Measurements from ENCODE around the gene UQCC3. TPM values are rescaled to one million over a fixed set of nuclear protein-coding genes. Genes with fewer than 3 reads are reported as not detected.

Gene UQCC3
- polyA plus RNA-seq, 1 of the 3 experiments (the other 2 are of a cell fraction) = 24.8 TPM

- no peak for TF ChIP-seq EZH2phosphoT487 (IDR thresholded peaks at IDR 0.05; ENCODE audit: borderline replicate concordance, low read depth)
Measured at GRCh38 chr11:62678433-62678769, 6.9 kb downstream of the UQCC3 start (continued).

GRCh38 chr11:62678770-62679696 is 7.6 kb downstream of the UQCC3 start, which contains the start of gene UBXN1:
UBXN1 (minus strand) TSS chr11:62679073; CDS start chr11:62678923, 150 bp downstream.
- ChIA-PET CTCF (interaction anchor here (1.6 to 3.7 kb wide), 4 partner anchors 9 to 91 kb away, joined by 3 to 31 read pairs (median 12); partner anchors contain the start of gene TAF6L), POLR2A (interaction anchor here (1.3 to 2.0 kb wide), 2 partner anchors 14 to 162 kb away, joined by 9 read pairs; partner anchors contain the start of genes C11orf98 and CSKMT)
- H3K9me3 ChIP-seq = no peaks in the 10 kb centered on the region
- peak; percentile 87; the same call in 1 of the 2 replicates for TF ChIP-seq ZBTB33 (IDR thresholded peaks at IDR 0.05; ENCODE audit: borderline replicate concordance, low read depth)
- peak; percentile 99 for TF ChIP-seq USF1 (IDR thresholded peaks at IDR 0.05; ENCODE audit: borderline replicate concordance, low read depth)
- no peak for TF ChIP-seq NRF1 (IDR thresholded peaks at IDR 0.05; ENCODE audit: low read depth, low read length)
- TF ChIP-seq GABPA (IDR thresholded peaks at IDR 0.05; ENCODE audit: low read depth) = peak; percentile 95
- no peak for TF ChIP-seq CTCF (IDR thresholded peaks at IDR 0.05)
- peak; percentile 69; the same call in 1 of the 2 replicates for TF ChIP-seq SIN3A (IDR thresholded peaks at IDR 0.05; ENCODE audit: borderline replicate concordance, low read depth, low read length)
- no peak for TF ChIP-seq IRF3 (IDR thresholded peaks at IDR 0.05; ENCODE audit: low read depth, low read length)
- no peak for TF ChIP-seq MEF2A (IDR thresholded peaks at IDR 0.05; ENCODE audit: borderline replicate concordance, low read depth)
- no peak for TF ChIP-seq JUND (IDR thresholded peaks at IDR 0.05)
- TF ChIP-seq FOXJ3 (CRISPR knock-in tag; IDR thresholded peaks at IDR 0.05) = no peak
- peak; percentile 21; the same call in 1 of the 2 replicates for TF ChIP-seq TCF12 (IDR thresholded peaks at IDR 0.05)
- no peak for TF ChIP-seq FOSL2 (IDR thresholded peaks at IDR 0.05; ENCODE audit: borderline replicate concordance, low read depth)
- TF ChIP-seq EZH2phosphoT487 (IDR thresholded peaks at IDR 0.05; ENCODE audit: borderline replicate concordance, low read depth) = no peak
- TF ChIP-seq EP300 (IDR thresholded peaks at IDR 0.05; ENCODE audit: borderline replicate concordance in 1 of 2, low read depth in 1 of 2, low read length in 1 of 2) = peak in 1 of 2 experiments; percentile 15; a peak in 2 of 4 replicates
- peak; percentile 78; the same call in 1 of the 2 replicates for TF ChIP-seq TAF1 (IDR thresholded peaks at IDR 0.05; ENCODE audit: borderline replicate concordance, low read depth, low read length)
- TF ChIP-seq GATA2 (CRISPR knock-in tag; IDR thresholded peaks at IDR 0.05) = no peak
- TF ChIP-seq YY1 (IDR thresholded peaks at IDR 0.05; ENCODE audit: low read depth) = peak; percentile 48
- peak; percentile 87 for TF ChIP-seq POLR2AphosphoS5 (IDR thresholded peaks at IDR 0.05; ENCODE audit: low read depth, low read length)
- no peak for TF ChIP-seq RAD21 (IDR thresholded peaks at IDR 0.05; ENCODE audit: low read length)
- TF ChIP-seq SMC3 (IDR thresholded peaks at IDR 0.05; ENCODE audit: low read depth, low read length) = no peak
- peak; percentile 90 for TF ChIP-seq USF2 (IDR thresholded peaks at IDR 0.05; ENCODE audit: borderline replicate concordance, low read depth, low read length)
- TF ChIP-seq MAX (IDR thresholded peaks at IDR 0.05; ENCODE audit: low read depth) = peak; percentile 90

More at GRCh38 chr11:62678770-62679696, 7.6 kb downstream of the UQCC3 start, which contains the start of gene UBXN1:
- H3K9ac ChIP-seq = peak within 1 kb of the TSS; percentile 96
- DNase-seq = peak; percentile 93
- H3K9me2 ChIP-seq = no peaks in the 10 kb centered on the region
- peaks cover 11 to 15% of the 10 kb centered on the region in 2 experiments; a peak in 3 of 4 replicates for H3K4me1 ChIP-seq (ENCODE audit: control insufficient read depth in 1 of 2, insufficient read depth in 2 of 2, low read depth in 1 of 2, low read length in 1 of 2)
- H4K20me1 ChIP-seq (ENCODE audit: insufficient read depth) = no peaks in the 10 kb centered on the region
- peak within 1 kb of the TSS; percentile 96 for H3K4me2 ChIP-seq
- no peaks in the 10 kb centered on the region for H3K27me3 ChIP-seq (ENCODE audit: insufficient read depth)
- peak within 1 kb of the TSS; percentile 79 to 98 for H3K4me3 ChIP-seq (ENCODE audit: low read depth in 2 of 2, low read length in 1 of 2)
- peaks cover 38% of the 10 kb centered on the region for H3F3A ChIP-seq (replicated peaks; ENCODE audit: insufficient read depth)
- H3K79me2 ChIP-seq (ENCODE audit: insufficient read depth) = peaks cover 49% of the 10 kb centered on the region
- H3K27ac ChIP-seq (ENCODE audit: low read depth in 2 of 2, low read length in 1 of 2) = peak within 1 kb of the TSS; percentile 70 to 77; a peak in 3 of 4 replicates
- peaks cover 19 to 23% of the 10 kb centered on the region in 2 experiments for H3K36me3 ChIP-seq (replicated peaks in 1 of 2; ENCODE audit: control insufficient read depth in 1 of 2, insufficient read depth in 2 of 2, low read length in 1 of 2)
- WGBS (ENCODE audit: low lambda C conversion rate) = 13% methylated on average over 42 of the region's 55 CpGs
- peak within 1 kb of the TSS; percentile 82 for H2AFZ ChIP-seq (ENCODE audit: low read depth)

Measured in SK-N-SH (cell line).